Inflammatory macrophage treated with lipopolysaccharide for 4 hours (primary cell): ENCODE results near the gene LIMCH1.
"Not testable (repeated sequence)": the region's sequence is repeated elsewhere in the genome, so short reads cannot be mapped to it uniquely, and the experiment has no call there.

ENCODE experiments used
- DNase-seq: peaks from one replicate; pipeline ENCODE4 v3.0.0-alpha.2; 2020

LIMCH1 gene

GRCh38 chr4:41611881-41612871 is 74.2 kb downstream of the LIMCH1 start:
- no peak for DNase-seq

GRCh38 chr4:41613386-41613785 is 75.4 kb downstream of the LIMCH1 start:
- no peak for DNase-seq

GRCh38 chr4:41613821-41614220 is 75.9 kb downstream of the LIMCH1 start:
- DNase-seq, result no peak

- DNase-seq, result no peak
These were observed 76.6 kb downstream of the LIMCH1 start for GRCh38 chr4:41614519-41614918.

- DNase-seq, result no peak
These were observed 81.2 kb downstream of the LIMCH1 start for GRCh38 chr4:41619161-41619560.

GRCh38 chr4:41620594-41621256 is 82.8 kb downstream of the LIMCH1 start:
- no peak for DNase-seq

- DNase-seq, result no peak
These were observed 84.8 kb downstream of the LIMCH1 start for GRCh38 chr4:41622787-41623186.

- DNase-seq, result no peak
These were observed 86.8 kb downstream of the LIMCH1 start for GRCh38 chr4:41624765-41625164.

- no peak for DNase-seq
These were observed 87.6 kb downstream of the LIMCH1 start for GRCh38 chr4:41625531-41625930.

GRCh38 chr4:41628936-41629335 is 91.0 kb downstream of the LIMCH1 start:
- DNase-seq, result no peak

GRCh38 chr4:41631523-41631922 is 93.6 kb downstream of the LIMCH1 start:
- no peak for DNase-seq

- DNase-seq, result no peak
These were observed 94.6 kb downstream of the LIMCH1 start for GRCh38 chr4:41632481-41633073.

- DNase-seq, result no peak
These were observed 95.4 kb downstream of the LIMCH1 start for GRCh38 chr4:41633321-41633720.

GRCh38 chr4:41635441-41635840 is 97.5 kb downstream of the LIMCH1 start:
- no peak for DNase-seq

- no peak for DNase-seq
These were observed 100.2 kb downstream of the LIMCH1 start for GRCh38 chr4:41638203-41638602.

- no peak for DNase-seq
These were observed 100.9 kb downstream of the LIMCH1 start for GRCh38 chr4:41638866-41639265.

GRCh38 chr4:41639291-41639690 is 101.3 kb downstream of the LIMCH1 start:
- DNase-seq, result no peak

GRCh38 chr4:41640906-41641305 is 102.9 kb downstream of the LIMCH1 start:
- no peak for DNase-seq

- DNase-seq, result not testable (repeated sequence)
These were observed 104.8 kb downstream of the LIMCH1 start for GRCh38 chr4:41642746-41643145.

- DNase-seq, result peak; percentile 52
These were observed 105.4 kb downstream of the LIMCH1 start for GRCh38 chr4:41643331-41643730.

GRCh38 chr4:41644288-41644914 is 106.4 kb downstream of the LIMCH1 start:
- DNase-seq, result peak; percentile 27

GRCh38 chr4:41644915-41645295 is 106.9 kb downstream of the LIMCH1 start:
- DNase-seq, result no peak

GRCh38 chr4:41645728-41646390 is 107.9 kb downstream of the LIMCH1 start:
- peak; percentile 47 for DNase-seq
